OCI-LY7 (cell line): ENCODE results near the gene KCTD10. TPM values are rescaled to one million over a fixed set of nuclear protein-coding genes. Genes with fewer than 3 reads are reported as not detected.

Experiments used
- BruUV-seq: library from RNA; stranded (reverse); fragments of 400-500 nt; replicated peaks from 2 replicates; lab custom pipeline; 2021; lab: Mats Ljungman, UMichigan
- CTCF ChIA-PET: fragments of 300-600 bp; sonication (Branson Sonifier 250); formaldehyde crosslinking; loops from one replicate; lab custom pipeline; 2022; ENCODE audit warnings: antibody characterized with exemption; ENCODE audit not compliant: unreplicated experiment; lab: Charles Lee
- POLR2A ChIA-PET: fragments of 300-600 bp; sonication (Branson Sonifier 250); formaldehyde crosslinking; loops from one replicate; lab custom pipeline; 2022; ENCODE audit warnings: antibody characterized with exemption; lab: Charles Lee
- DNase-seq: peaks from one replicate; pipeline ENCODE4 v3.0.0-alpha.2; 2015; ENCODE audit warnings: low spot score
- H2AFZ ChIP-seq: fragments of 200-600 bp; sonication (generic), shearing (Covaris generic); 2 replicates; pipeline ENCODE4 v1.6.1; 2014; ENCODE audit warnings: mild to moderate bottlenecking, antibody characterized with exemption, low read length, moderate library complexity
- H3K27ac ChIP-seq: fragments of 200-600 bp; sonication (generic); 2 replicates; pipeline ENCODE4 v1.5.1; 2014; ENCODE audit warnings: mixed run types, low read depth, mild to moderate bottlenecking, moderate library complexity, low read length, inconsistent platforms; ENCODE audit not compliant: poor library complexity, severe bottlenecking
- H3K36me3 ChIP-seq: fragments of 200-600 bp; sonication (generic); 2 replicates; pipeline ENCODE4 v1.6.1; 2014; ENCODE audit warnings: mild to moderate bottlenecking, antibody characterized with exemption, low read length, moderate library complexity, mixed read lengths; ENCODE audit not compliant: insufficient read depth
- H3K4me1 ChIP-seq: fragments of 200-600 bp; sonication (generic); 2 replicates; pipeline ENCODE4 v1.5.1; 2014; ENCODE audit warnings: mild to moderate bottlenecking, low read length; ENCODE audit not compliant: insufficient read depth, poor library complexity, severe bottlenecking
- H3K4me2 ChIP-seq: fragments of 200-600 bp; sonication (generic); 2 replicates; pipeline ENCODE4 v1.6.1; 2014; ENCODE audit warnings: mild to moderate bottlenecking, low read length
- H3K4me3 ChIP-seq: fragments of 200-600 bp; sonication (generic); 2 replicates; pipeline ENCODE4 v1.5.1; 2014; ENCODE audit warnings: mild to moderate bottlenecking, low read depth, low read length; ENCODE audit not compliant: poor library complexity, severe bottlenecking
- H3K79me2 ChIP-seq: fragments of 200-600 bp; sonication (generic); 2 replicates; pipeline ENCODE4 v1.6.1; 2016; ENCODE audit warnings: low read depth, mild to moderate bottlenecking, low read length, moderate library complexity, mixed read lengths; ENCODE audit not compliant: insufficient read depth
- H3K9me2 ChIP-seq: fragments of 200-600 bp; sonication (generic); 2 replicates; pipeline ENCODE4 v1.6.1; 2016; ENCODE audit warnings: mild to moderate bottlenecking, low read length, mixed read lengths; ENCODE audit not compliant: insufficient read depth
- H3K9me3 ChIP-seq: fragments of 200-600 bp; sonication (generic); 2 replicates; pipeline ENCODE4 v1.6.1; 2014; ENCODE audit warnings: mild to moderate bottlenecking, mixed run types, low read length, mixed read lengths
- H4K20me1 ChIP-seq: fragments of 200-600 bp; sonication (generic); 2 replicates; pipeline ENCODE4 v1.6.1; 2014; ENCODE audit warnings: mild to moderate bottlenecking, antibody characterized with exemption, low read length, moderate library complexity, mixed read lengths; ENCODE audit not compliant: insufficient read depth
- CTCF ChIP-seq: fragments of 200-600 bp; sonication (generic); conservative IDR thresholded peaks from 2 replicates; pipeline ENCODE4 v1.5.1; 2014; ENCODE audit warnings: mild to moderate bottlenecking, antibody characterized with exemption, low read length, moderate library complexity, mixed read lengths
- EZH2phosphoT487 ChIP-seq: fragments of 200-600 bp; sonication (generic); IDR thresholded peaks from 2 replicates; pipeline ENCODE4 v1.6.1; 2018; ENCODE audit warnings: low read depth, borderline replicate concordance, mild to moderate bottlenecking, mixed run types, antibody characterized with exemption, low read length, moderate library complexity, mixed read lengths
- intact Hi-C: fragments of 100-400 bp; cut with micrococcal nuclease; formaldehyde crosslinking; loops from one replicate; pipeline ENCODE4 v1.10.0; 2022; ENCODE audit not compliant: unreplicated experiment
- total RNA-seq, 2 experiments: library from RNA; depleted of rRNA in 1 of 2; stranded (reverse); fragments of >200 nt in 1 of 2; shearing (Covaris generic) in 1 of 2; gene quantifications; 2 replicates each; pipeline ENCODE4 v1.2.3, GENCODE V29; 2014 to 2022

The KCTD10 gene
- total RNA-seq, 2 experiments from 2014 or later, result 28.1 to 45.7 TPM

- no peak for DNase-seq
- Histone ChIP-seq H3K79me2 (no peaks in the 10 kb centered on the region), H3K27ac (no peak overlapping the region), H3K4me1 (no peaks in the 10 kb centered on the region), H3K4me3 (no peak overlapping the region), H3K4me2 (no peak overlapping the region), H3K9me3 (no peaks in the 10 kb centered on the region), H2AFZ (no peak overlapping the region), H4K20me1 (no peaks in the 10 kb centered on the region), H3K36me3 (peaks cover 44% of the 10 kb centered on the region), H3K9me2 (no peaks in the 10 kb centered on the region)
- ChIA-PET POLR2A (interaction anchor here (0.7 kb wide), 1 partner anchor 31 kb away, joined by 3 read pairs; no protein-coding TSS in a partner anchor), CTCF (no interaction called here)
- no peak for TF ChIP-seq CTCF
- no peak for TF ChIP-seq EZH2phosphoT487
- intact Hi-C loops, result loop anchor here (1.0 kb wide), 1 partner anchor 20 kb away; no protein-coding TSS in a partner anchor
- no TSS peak for BruUV-seq
Measured at GRCh38 chr12:109446869-109447268, 30.2 kb downstream of the KCTD10 start.

GRCh38 chr12:109445191-109445609, 31.9 kb downstream of the KCTD10 start:
- Histone ChIP-seq H3K27ac (no peak overlapping the region), H3K9me3 (no peaks in the 10 kb centered on the region), H3K4me3 (no peak overlapping the region), H2AFZ (no peak overlapping the region), H3K79me2 (no peaks in the 10 kb centered on the region), H3K9me2 (no peaks in the 10 kb centered on the region), H3K4me1 (no peaks in the 10 kb centered on the region), H4K20me1 (no peaks in the 10 kb centered on the region), H3K4me2 (no peak overlapping the region), H3K36me3 (peaks cover 27% of the 10 kb centered on the region)
- BruUV-seq, result no TSS peak
- ChIA-PET POLR2A (no interaction called here), CTCF (no interaction called here)
- TF ChIP-seq EZH2phosphoT487, result no peak
- TF ChIP-seq CTCF, result no peak
- intact Hi-C loops, result no loop called here
- DNase-seq, result no peak

GRCh38 chr12:109444259-109444658, 32.8 kb downstream of the KCTD10 start:
- H3K4me2 ChIP-seq, result no peak overlapping the region
- TF ChIP-seq EZH2phosphoT487 (no peak), CTCF (no peak)
- BruUV-seq, result no TSS peak
- no peak overlapping the region for H2AFZ ChIP-seq
- no peaks in the 10 kb centered on the region for H3K4me1 ChIP-seq
- no peaks in the 10 kb centered on the region for H3K9me2 ChIP-seq
- no peaks in the 10 kb centered on the region for H3K79me2 ChIP-seq
- peaks cover 27% of the 10 kb centered on the region for H3K36me3 ChIP-seq
- ChIA-PET POLR2A (interaction anchor here (0.6 kb wide), 1 partner anchor 9 kb away, joined by 4 read pairs; no protein-coding TSS in a partner anchor), CTCF (no interaction called here)
- no peak overlapping the region for H3K4me3 ChIP-seq
- no peaks in the 10 kb centered on the region for H4K20me1 ChIP-seq
- H3K9me3 ChIP-seq, result no peaks in the 10 kb centered on the region
- DNase-seq, result no peak
- no peak overlapping the region for H3K27ac ChIP-seq
- intact Hi-C loops, result no loop called here
